A549 (cell line): ENCODE data around the gene ANO7.

Experiments
- CHD2 ChIP-seq: fragments of 150-350 bp; IDR thresholded peaks from 2 replicates; pipeline ENCODE4 v1.6.1; 2014; ENCODE audit warnings: low read length; ENCODE audit not compliant: partially characterized antibody
- EP300 ChIP-seq, 2 experiments: fragments of >200 bp; sonication (Bioruptor Twin); formaldehyde crosslinking; IDR thresholded peaks; 2 replicates in 1 of 2; 3 replicates in 1 of 2; pipeline ENCODE4 v1.6.1; 2016 to 2017
- GATA3 ChIP-seq: IDR thresholded peaks from 2 replicates; pipeline ENCODE4 v1.6.1; 2012; ENCODE audit warnings: borderline replicate concordance
- TFCP2L1 ChIP-seq: fragments of 250-450 bp; sonication (Bioruptor Pico); IDR thresholded peaks from 2 replicates; pipeline ENCODE4 v1.5.0; 2021; ENCODE audit warnings: mild to moderate bottlenecking

DNA sequence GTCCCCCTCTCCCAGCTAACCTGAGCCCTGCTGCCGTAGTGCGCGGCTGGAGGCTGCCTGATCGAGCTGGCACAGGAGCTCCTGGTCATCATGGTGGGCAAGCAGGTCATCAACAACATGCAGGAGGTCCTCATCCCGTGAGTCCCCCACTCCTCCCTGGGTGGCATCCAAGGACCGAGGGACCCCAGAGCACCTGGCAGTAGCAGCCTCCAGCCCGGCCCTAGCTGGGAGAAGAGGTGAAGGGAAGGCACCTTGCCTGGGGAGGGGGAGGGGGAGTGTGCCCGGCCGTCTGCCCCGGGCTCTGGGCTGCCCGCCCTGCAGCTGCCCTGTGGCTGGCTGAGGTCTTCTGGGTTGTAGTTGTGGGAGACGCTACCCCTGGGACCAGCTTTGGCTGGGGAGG, 26.3 kb downstream of the ANO7 start:
- TF ChIP-seq GATA3 = no peak
- no peak for TF ChIP-seq EP300 (IDR thresholded peaks at IDR 0.05)
- no peak for TF ChIP-seq TFCP2L1 (CRISPR knock-in tag)
- no peak for TF ChIP-seq CHD2
